ENCODE measurements around the gene COX6A2.

DNA sequence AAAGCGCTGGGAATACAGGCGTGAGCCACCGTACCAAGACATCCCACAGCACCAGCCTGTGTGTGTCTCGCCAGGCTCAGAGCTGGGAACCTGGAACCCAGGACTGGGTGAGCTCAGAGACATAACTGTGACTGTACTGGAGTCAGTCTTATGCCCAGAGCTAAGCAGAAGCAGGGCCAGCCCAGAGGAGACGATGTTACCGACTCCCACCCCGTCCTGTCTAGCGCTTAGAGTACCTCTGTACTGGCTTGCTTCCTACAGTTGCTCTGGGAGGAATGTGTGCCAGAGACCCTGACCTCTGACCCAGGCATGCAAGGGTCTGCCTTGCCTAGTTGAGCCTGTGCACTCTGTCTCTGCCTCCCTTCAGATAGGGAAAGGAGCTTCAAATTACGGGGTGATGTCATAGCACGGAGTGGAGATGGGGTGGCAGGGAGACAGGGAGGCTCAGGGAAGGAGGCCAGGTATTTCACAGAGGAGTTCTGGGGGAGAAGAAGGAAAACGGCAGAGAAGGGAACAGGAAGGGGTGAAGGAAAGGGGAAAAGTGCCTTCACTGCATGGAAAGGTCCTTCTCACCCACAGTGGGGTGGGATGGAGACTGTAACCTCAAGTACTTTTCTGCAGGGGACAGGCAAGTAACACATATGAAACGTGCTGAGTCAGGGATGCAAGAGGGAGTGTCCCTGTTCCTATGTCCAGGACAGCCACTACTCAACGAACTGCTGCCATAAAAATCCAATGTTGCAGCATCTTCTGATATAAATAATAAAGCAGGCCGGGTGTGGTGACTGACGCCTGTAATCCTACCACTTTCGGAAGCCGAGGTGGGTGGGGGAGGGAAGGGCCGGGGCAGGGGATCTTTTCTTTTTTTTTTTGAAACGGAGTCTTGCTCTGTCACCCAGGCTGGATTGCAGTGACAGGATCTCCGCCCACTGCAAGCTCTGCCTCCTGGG is 25.4 kb upstream of the COX6A2 start:
- TF ChIP-seq, protein P1, sequence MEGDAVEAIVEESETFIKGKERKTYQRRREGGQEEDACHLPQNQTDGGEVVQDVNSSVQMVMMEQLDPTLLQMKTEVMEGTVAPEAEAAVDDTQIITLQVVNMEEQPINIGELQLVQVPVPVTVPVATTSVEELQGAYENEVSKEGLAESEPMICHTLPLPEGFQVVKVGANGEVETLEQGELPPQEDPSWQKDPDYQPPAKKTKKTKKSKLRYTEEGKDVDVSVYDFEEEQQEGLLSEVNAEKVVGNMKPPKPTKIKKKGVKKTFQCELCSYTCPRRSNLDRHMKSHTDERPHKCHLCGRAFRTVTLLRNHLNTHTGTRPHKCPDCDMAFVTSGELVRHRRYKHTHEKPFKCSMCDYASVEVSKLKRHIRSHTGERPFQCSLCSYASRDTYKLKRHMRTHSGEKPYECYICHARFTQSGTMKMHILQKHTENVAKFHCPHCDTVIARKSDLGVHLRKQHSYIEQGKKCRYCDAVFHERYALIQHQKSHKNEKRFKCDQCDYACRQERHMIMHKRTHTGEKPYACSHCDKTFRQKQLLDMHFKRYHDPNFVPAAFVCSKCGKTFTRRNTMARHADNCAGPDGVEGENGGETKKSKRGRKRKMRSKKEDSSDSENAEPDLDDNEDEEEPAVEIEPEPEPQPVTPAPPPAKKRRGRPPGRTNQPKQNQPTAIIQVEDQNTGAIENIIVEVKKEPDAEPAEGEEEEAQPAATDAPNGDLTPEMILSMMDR (conservative IDR thresholded peaks at IDR 0.05): no peak
- no peak for TF ChIP-seq EZH2 (IDR thresholded peaks at IDR 0.05; ENCODE audit: low read depth)
